GM19238 (cell line): Measurements from ENCODE around the gene RAP1A.
"Not testable (repeated sequence)": the region's sequence is repeated elsewhere in the genome, so short reads cannot be mapped to it uniquely, and the experiment has no call there.

Source experiments
- DNase-seq: peaks from one replicate; pipeline ENCODE4 v3.0.0; 2011; ENCODE audit warnings: low spot score; ENCODE audit not compliant: insufficient read length

The RAP1A gene

DNA sequence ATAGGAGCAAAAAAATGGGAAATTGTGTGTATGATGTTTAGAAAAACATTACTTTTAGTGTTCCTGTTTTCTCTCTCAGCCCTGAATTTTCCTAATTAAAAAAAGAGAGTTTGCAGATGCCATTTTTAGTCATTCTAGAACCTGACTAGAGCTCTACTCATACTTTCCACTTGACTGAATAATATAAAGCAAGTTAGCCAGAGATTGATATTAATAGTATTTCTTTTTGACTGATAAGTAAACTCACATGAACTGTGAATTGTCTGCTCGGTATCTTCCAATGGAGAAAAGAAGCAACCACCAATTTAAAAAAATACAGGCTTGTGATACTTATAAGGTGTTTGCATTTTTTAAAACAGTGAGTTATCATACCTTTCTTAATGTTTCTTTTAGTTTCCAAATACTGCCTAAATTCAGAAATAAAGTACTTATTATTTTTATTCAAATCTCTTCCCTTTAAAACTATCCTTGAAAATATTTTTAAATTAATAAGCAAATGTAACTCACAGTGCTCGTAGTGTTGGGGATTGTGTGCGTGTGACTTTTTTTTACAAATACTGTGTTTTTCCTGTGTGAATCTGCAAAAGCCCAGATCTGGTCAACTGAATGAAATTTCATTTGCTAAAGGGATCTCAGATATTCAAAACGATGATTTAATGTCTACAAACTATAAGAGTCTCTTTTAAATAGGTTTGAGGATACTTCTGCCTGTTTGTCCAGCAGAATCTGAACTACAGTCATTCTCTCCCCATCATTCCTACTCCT lies 9.8 kb downstream of the RAP1A start:
- DNase-seq = no peak

DNA sequence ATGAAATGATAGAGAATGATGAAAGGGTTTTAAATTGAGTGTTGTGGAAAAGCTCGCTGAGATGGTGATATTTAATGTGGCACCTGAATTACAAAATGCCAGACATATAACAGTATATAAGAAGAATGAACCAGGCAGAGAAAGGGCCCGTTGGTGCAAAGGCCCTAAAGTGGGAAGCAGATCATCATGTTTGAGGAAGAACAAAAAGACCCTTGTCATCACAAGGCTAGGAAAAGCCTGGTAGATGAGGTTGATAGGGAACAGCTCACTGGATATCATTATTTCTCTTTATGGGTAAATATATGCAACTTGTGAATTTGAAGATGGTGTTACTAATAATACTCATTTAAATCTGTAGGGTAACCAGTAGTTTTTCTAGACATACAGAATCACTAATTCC lies 11.0 kb downstream of the RAP1A start:
- no peak for DNase-seq

GRCh38 chr1:111631502-111631901 lies 11.9 kb downstream of the RAP1A start:
- DNase-seq = no peak

GRCh38 chr1:111632771-111633170 lies 13.2 kb downstream of the RAP1A start:
- DNase-seq = not testable (repeated sequence)

- no peak for DNase-seq
Observed at GRCh38 chr1:111633736-111634247, 14.2 kb downstream of the RAP1A start.

- no peak for DNase-seq
Observed at GRCh38 chr1:111635324-111636009, 15.9 kb downstream of the RAP1A start.

DNA sequence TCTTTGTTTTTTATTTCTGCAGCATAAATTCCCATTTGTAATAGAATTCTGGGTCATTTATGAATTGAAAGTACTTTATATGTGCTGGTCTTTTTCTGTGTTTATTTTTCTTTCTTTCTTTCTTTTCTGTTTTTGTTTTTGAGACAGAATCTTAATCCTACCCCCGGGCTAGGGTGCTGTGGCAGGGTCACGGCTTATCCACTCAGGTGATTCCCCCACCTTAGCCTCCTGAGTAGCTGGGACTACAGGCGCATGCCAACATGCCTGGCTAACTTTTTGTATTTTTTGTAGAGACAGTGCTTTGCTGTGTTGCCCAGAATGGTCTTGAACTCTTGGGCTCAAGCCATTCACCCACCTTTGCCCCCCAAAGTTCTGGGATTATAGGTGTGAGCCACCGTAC lies 18.7 kb downstream of the RAP1A start:
- no peak for DNase-seq

DNA sequence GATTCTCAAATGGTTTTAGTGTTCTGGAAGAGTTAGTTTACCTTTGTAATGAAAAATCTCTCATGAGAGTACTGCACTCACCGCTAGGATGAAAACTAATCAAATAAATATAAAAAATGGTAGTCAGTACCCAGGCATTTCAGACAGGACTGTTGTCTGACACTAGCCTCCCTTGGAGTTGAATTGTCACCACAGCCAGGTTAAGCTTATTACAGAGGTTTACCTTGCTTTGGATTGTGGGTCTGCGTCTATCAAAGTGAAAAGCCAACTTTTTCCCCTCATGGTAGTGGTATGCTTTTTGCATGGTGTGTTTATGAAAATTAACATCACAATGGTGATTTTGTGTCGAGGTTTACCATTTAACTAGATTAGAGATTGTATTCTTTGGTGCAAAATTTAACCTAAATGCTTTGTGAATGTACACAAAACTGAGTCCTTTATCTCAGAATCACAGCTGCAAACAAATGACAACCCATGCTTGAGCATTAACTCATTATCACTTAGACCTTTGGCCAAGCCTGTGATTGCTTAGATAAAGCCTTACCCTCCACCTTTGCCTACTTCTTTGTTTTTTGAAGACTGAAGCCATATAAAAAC lies 20.1 kb downstream of the RAP1A start:
- DNase-seq = no peak

DNA sequence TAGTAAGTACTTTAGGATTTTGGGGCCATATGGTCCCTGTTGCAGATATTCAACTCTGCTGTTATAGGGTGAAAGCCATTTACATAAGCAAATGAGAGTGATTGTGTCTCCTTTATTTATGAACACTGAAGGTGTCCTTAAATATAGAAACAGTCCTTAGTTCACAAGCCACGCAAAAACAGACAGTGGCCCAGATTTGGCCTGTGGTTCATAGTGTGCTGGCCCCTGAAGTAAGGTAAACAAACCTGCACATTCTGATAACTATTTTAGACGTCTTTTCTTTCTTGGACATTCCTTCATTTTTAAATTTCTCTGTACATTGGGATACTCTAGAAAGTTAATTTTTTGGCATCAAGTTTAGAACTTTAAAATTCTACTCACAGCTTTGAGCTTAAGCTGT lies 23.5 kb downstream of the RAP1A start:
- DNase-seq = no peak

- no peak for DNase-seq
Observed at GRCh38 chr1:111643696-111644095, 24.1 kb downstream of the RAP1A start.

DNA sequence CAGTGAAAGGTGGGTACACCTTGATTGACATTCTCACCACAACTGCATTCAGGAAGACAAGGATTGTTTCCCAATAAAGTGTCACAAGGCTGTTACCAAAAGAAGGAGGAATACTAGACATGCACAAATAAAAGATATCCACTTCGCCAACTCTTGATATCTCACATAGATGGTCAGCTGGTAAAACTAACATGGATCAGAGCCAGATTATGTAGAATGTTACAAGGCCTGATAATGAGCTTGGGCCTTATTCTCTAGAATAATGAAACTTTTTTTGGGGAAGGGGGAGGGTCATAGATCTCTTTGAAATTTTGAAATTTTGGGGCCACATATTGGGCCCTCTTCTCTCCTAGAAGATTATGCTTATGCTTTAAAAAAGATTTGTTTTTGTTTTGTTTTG lies 24.9 kb downstream of the RAP1A start:
- no peak for DNase-seq

- DNase-seq = no peak
Observed at GRCh38 chr1:111647736-111648135, 28.1 kb downstream of the RAP1A start.

DNA sequence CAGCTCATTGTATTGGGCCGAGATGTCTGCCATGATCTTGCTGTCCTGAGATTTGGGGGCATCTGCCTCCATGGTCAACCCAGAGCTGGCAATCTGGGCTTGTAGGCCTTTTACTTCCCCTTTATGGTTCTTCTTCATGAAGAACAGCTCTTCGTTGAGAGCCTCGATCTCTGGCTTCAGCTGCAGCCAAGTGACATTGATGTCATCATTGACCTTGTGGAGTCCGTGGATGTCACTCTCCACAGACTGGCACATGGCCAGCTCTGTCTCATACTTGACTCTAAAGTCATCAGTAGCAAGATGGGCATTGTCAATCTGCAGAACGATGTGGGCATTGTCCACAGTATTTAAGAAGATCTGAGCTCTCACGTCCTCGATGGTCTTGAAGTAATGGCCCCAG lies 29.2 kb downstream of the RAP1A start:
- DNase-seq = no peak

DNA sequence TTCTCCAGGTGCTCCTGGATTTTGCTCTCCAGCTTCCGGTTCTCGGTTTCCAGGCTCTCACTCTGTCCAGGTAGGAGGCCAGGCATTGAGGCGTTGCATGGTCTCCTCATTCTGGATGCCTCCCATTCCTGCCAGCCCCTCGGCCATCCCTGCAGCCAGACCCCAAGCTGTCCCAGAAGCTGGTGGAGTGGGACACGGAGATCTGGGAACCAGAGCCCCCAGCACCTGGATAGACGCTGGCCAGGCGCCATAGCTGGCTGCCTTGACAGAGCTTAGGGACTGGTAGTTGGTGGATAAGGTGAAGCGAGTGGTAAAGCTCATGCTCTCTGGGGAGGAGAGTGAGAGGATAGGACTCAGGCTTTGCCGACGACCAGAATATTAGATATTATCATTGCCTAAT lies 29.6 kb downstream of the RAP1A start:
- no peak for DNase-seq

- no peak for DNase-seq
Observed at GRCh38 chr1:111649648-111650047, 30.1 kb downstream of the RAP1A start.

DNA sequence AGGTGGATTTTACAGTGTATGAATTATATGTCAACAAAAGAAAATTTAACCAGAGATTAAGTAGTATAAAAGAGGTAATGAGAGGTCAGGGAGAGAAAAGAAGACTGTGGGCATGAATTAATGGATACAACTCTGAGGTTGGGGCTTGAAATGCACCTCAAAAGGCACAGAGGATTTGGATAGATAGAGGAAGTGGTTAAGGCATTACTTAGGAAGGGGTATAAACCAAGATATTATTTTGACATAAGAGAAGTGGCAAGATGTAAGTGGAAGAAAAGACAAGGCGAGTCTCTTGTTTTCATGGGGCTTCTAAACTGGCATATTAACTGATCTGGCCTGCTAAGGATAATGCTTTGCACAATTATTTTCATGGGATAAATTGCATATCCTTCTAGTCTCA lies 34.1 kb downstream of the RAP1A start:
- DNase-seq = no peak

DNA sequence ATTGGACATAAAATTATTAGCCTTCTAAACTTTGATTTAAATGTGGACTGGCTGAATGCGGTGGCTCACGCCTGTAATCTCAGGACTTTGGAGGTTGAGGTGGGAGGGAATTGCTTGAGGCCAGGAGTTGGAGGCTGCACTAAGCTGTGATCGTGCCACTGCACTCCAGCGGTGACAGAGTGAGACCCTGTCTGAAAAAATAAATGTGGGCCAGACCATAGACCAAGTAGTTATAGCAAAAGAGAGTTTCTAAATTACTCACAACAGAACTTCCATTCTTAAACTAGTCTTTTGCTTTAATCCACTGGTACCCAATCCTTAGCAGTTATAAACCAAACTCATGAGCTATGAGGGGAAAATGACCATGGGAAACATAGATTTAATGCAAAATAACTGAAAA lies 35.2 kb downstream of the RAP1A start:
- DNase-seq = no peak

GRCh38 chr1:111656086-111657017 lies 36.8 kb downstream of the RAP1A start:
- DNase-seq = no peak

- no peak for DNase-seq
Observed at GRCh38 chr1:111658622-111659021, 39.0 kb downstream of the RAP1A start.

- no peak for DNase-seq
Observed at GRCh38 chr1:111660204-111661150, 40.9 kb downstream of the RAP1A start.
